Trophoblast cell (in vitro differentiated cells and primary cell): Measurements from ENCODE around the gene CSNK1A1L.

Experiments used
- DNase-seq, 2 donors: peaks; one replicate each; pipeline ENCODE4 v3.0.0-alpha.2; 2016
- H2AFZ ChIP-seq: 2 replicates; pipeline ENCODE4 v1.6.1; 2013; ENCODE audit warnings: low read length, moderate library complexity, mild to moderate bottlenecking; ENCODE audit not compliant: insufficient read depth, poor library complexity
- H2AK5ac ChIP-seq: 2 replicates; pipeline ENCODE4 v1.6.1; 2013; ENCODE audit warnings: mild to moderate bottlenecking, low read length
- H2BK120ac ChIP-seq: 2 replicates; pipeline ENCODE4 v1.6.1; 2013; ENCODE audit warnings: low read length, mild to moderate bottlenecking, moderate library complexity; ENCODE audit not compliant: insufficient read depth, poor library complexity
- H2BK12ac ChIP-seq: 2 replicates; pipeline ENCODE4 v1.6.1; 2013; ENCODE audit warnings: mild to moderate bottlenecking, low read length, moderate library complexity
- H2BK5ac ChIP-seq: 2 replicates; pipeline ENCODE4 v1.6.1; 2013; ENCODE audit warnings: low read length, low read depth, moderate library complexity, mild to moderate bottlenecking; ENCODE audit not compliant: poor library complexity
- H3K14ac ChIP-seq: 2 replicates; pipeline ENCODE4 v1.6.1; 2013; ENCODE audit warnings: mild to moderate bottlenecking, low read length
- H3K18ac ChIP-seq: 2 replicates; pipeline ENCODE4 v1.6.1; 2013; ENCODE audit warnings: mild to moderate bottlenecking, low read length
- H3K23ac ChIP-seq: 2 replicates; pipeline ENCODE4 v1.6.1; 2013; ENCODE audit warnings: low read length
- H3K27ac ChIP-seq: 2 replicates; pipeline ENCODE4 v1.5.1; 2013; ENCODE audit warnings: low read depth, mild to moderate bottlenecking, inconsistent platforms, low read length, moderate library complexity
- H3K27me3 ChIP-seq: 2 replicates; pipeline ENCODE4 v1.6.1; 2013; ENCODE audit warnings: inconsistent platforms, mild to moderate bottlenecking, low read length, moderate library complexity; ENCODE audit not compliant: insufficient read depth
- H3K36me3 ChIP-seq, 2 experiments: 1 replicate in 1 of 2; 2 replicates in 1 of 2; pipeline ENCODE4 v1.6.1; 2013; ENCODE audit warnings: low read length in 2 of 2, mild to moderate bottlenecking in 2 of 2, moderate library complexity in 1 of 2; ENCODE audit not compliant: insufficient read depth in 2 of 2, control insufficient read depth in 1 of 2
- H3K4ac ChIP-seq: 2 replicates; pipeline ENCODE4 v1.6.1; 2013; ENCODE audit warnings: low read depth, mild to moderate bottlenecking, low read length, moderate library complexity
- H3K4me1 ChIP-seq, 2 experiments: 1 replicate in 1 of 2; 2 replicates in 1 of 2; pipeline ENCODE4 v1.6.1; 2013; ENCODE audit warnings: low read length in 2 of 2, mild to moderate bottlenecking in 2 of 2, moderate library complexity in 1 of 2; ENCODE audit not compliant: insufficient read depth in 2 of 2, control insufficient read depth in 1 of 2
- H3K4me2 ChIP-seq: 2 replicates; pipeline ENCODE4 v1.6.1; 2013; ENCODE audit warnings: inconsistent platforms, mild to moderate bottlenecking, low read length, moderate library complexity
- H3K4me3 ChIP-seq: 2 replicates; pipeline ENCODE4 v1.5.1; 2013; ENCODE audit warnings: mild to moderate bottlenecking, low read depth, low read length, inconsistent platforms
- H3K79me1 ChIP-seq: one replicate; pipeline ENCODE4 v1.6.1; 2013; ENCODE audit warnings: low read length
- H3K79me2 ChIP-seq: 2 replicates; pipeline ENCODE4 v1.6.1; 2013; ENCODE audit warnings: low read length, mild to moderate bottlenecking; ENCODE audit not compliant: control insufficient read depth, insufficient read depth, poor library complexity
- H3K9ac ChIP-seq: 2 replicates; pipeline ENCODE4 v1.6.1; 2013; ENCODE audit warnings: mild to moderate bottlenecking, low read length
- H3K9me3 ChIP-seq: 2 replicates; pipeline ENCODE4 v1.6.1; 2013; ENCODE audit warnings: low read depth, mild to moderate bottlenecking, control low read depth, inconsistent platforms, low read length; ENCODE audit not compliant: insufficient read depth
- H4K12ac ChIP-seq: 2 replicates; pipeline ENCODE4 v1.6.1; 2013; ENCODE audit warnings: low read depth, mild to moderate bottlenecking, low read length, moderate library complexity
- H4K8ac ChIP-seq: 2 replicates; pipeline ENCODE4 v1.6.1; 2013; ENCODE audit warnings: low read depth, mild to moderate bottlenecking, low read length, moderate library complexity
- H4K91ac ChIP-seq: one replicate; pipeline ENCODE4 v1.6.1; 2013; ENCODE audit warnings: low read depth, mild to moderate bottlenecking, low read length, moderate library complexity
- WGBS: extraction: QIAGEN DNeasy Blood & Tissue Kit; methylation state at CpG from one replicate; pipeline ENCODE4 v1.1.7; 2013; ENCODE audit warnings: missing lambda C conversion rate; ENCODE audit not compliant: insufficient read length, insufficient coverage; ENCODE audit errors: extremely low coverage; 5-methylcytosine and 5-hydroxymethylcytosine counted together

The CSNK1A1L gene

GRCh38 chr13:37138926-37139325 lies 33.5 kb upstream of the CSNK1A1L start:
- no CpG with 5 or more reads among the region's 3 CpGs for WGBS
- Histone ChIP-seq H3K36me3 (no peaks in the 10 kb centered on the region), H2AK5ac (no peak overlapping the region), H4K12ac (no peak overlapping the region), H4K8ac (no peak overlapping the region), H2BK12ac (no peak overlapping the region), H3K4me2 (no peak overlapping the region), H2AFZ (no peak overlapping the region), H3K18ac (no peak overlapping the region), H3K14ac (no peak overlapping the region), H2BK5ac (no peak overlapping the region), H3K4me1 (no peaks in the 10 kb centered on the region), H3K27ac (no peak overlapping the region), H2BK120ac (no peak overlapping the region), H3K27me3 (no peaks in the 10 kb centered on the region), H3K79me2 (no peaks in the 10 kb centered on the region), H3K79me1 (no peaks in the 10 kb centered on the region), H3K4ac (no peak overlapping the region), H3K23ac (no peak overlapping the region), H4K91ac (no peak overlapping the region), H3K4me3 (no peak overlapping the region), H3K9me3 (no peaks in the 10 kb centered on the region), H3K9ac (no peak overlapping the region)
- no peak for DNase-seq

- H2AK5ac ChIP-seq, result no peak overlapping the region
- H3K4me1 ChIP-seq, result no peaks in the 10 kb centered on the region
- no peak overlapping the region for H4K8ac ChIP-seq
- H3K18ac ChIP-seq, result no peak overlapping the region
- H2BK12ac ChIP-seq, result no peak overlapping the region
- H3K23ac ChIP-seq, result no peak overlapping the region
- no peak overlapping the region for H3K27ac ChIP-seq
- H3K36me3 ChIP-seq, result no peaks in the 10 kb centered on the region
- H3K79me2 ChIP-seq, result no peaks in the 10 kb centered on the region
- H3K27me3 ChIP-seq, result no peaks in the 10 kb centered on the region
- H3K9ac ChIP-seq, result no peak overlapping the region
- H3K14ac ChIP-seq, result no peak overlapping the region
- no peak overlapping the region for H3K4me3 ChIP-seq
- H3K79me1 ChIP-seq, result no peaks in the 10 kb centered on the region
- H3K9me3 ChIP-seq, result no peaks in the 10 kb centered on the region
- H4K91ac ChIP-seq, result no peak overlapping the region
- H2BK5ac ChIP-seq, result no peak overlapping the region
- H4K12ac ChIP-seq, result no peak overlapping the region
- no peak overlapping the region for H3K4me2 ChIP-seq
- no CpG with 5 or more reads among the region's 1 CpG for whole genome bisulfite sequencing
- H2AFZ ChIP-seq, result no peak overlapping the region
- H3K4ac ChIP-seq, result no peak overlapping the region
- no peak overlapping the region for H2BK120ac ChIP-seq
- peak; percentile 68 to 73 for DNase-seq
Measured at GRCh38 chr13:37138169-37138568, 32.7 kb upstream of the CSNK1A1L start.

GRCh38 chr13:37136633-37137032 lies 31.2 kb upstream of the CSNK1A1L start:
- H3K27ac ChIP-seq, result no peak overlapping the region
- no peak overlapping the region for H3K14ac ChIP-seq
- no peak overlapping the region for H3K4me2 ChIP-seq
- no peak overlapping the region for H3K23ac ChIP-seq
- H4K12ac ChIP-seq, result no peak overlapping the region
- H3K27me3 ChIP-seq, result no peaks in the 10 kb centered on the region
- H4K8ac ChIP-seq, result no peak overlapping the region
- no peaks in the 10 kb centered on the region for H3K4me1 ChIP-seq
- H3K9ac ChIP-seq, result no peak overlapping the region
- no peak overlapping the region for H3K4ac ChIP-seq
- no peak for DNase-seq
- H2BK5ac ChIP-seq, result no peak overlapping the region
- H2BK120ac ChIP-seq, result no peak overlapping the region
- no peak overlapping the region for H2AK5ac ChIP-seq
- no peak overlapping the region for H2BK12ac ChIP-seq
- H4K91ac ChIP-seq, result no peak overlapping the region
- H3K9me3 ChIP-seq, result no peaks in the 10 kb centered on the region
- no peak overlapping the region for H2AFZ ChIP-seq
- H3K79me2 ChIP-seq, result no peaks in the 10 kb centered on the region
- no peaks in the 10 kb centered on the region for H3K79me1 ChIP-seq
- no peaks in the 10 kb centered on the region for H3K36me3 ChIP-seq
- no peak overlapping the region for H3K18ac ChIP-seq
- WGBS, result no CpG with 5 or more reads among the region's 2 CpGs
- no peak overlapping the region for H3K4me3 ChIP-seq

GRCh38 chr13:37136187-37136586 lies 30.7 kb upstream of the CSNK1A1L start:
- H3K4ac ChIP-seq, result no peak overlapping the region
- no peak overlapping the region for H4K8ac ChIP-seq
- no CpG with 5 or more reads among the region's 2 CpGs for WGBS
- no peaks in the 10 kb centered on the region for H3K36me3 ChIP-seq
- DNase-seq, result peak in 1 of 2 donors; percentile 52
- H3K14ac ChIP-seq, result no peak overlapping the region
- no peaks in the 10 kb centered on the region for H3K27me3 ChIP-seq
- no peak overlapping the region for H3K9ac ChIP-seq
- no peak overlapping the region for H4K12ac ChIP-seq
- H3K4me2 ChIP-seq, result no peak overlapping the region
- no peak overlapping the region for H2BK5ac ChIP-seq
- H3K79me2 ChIP-seq, result no peaks in the 10 kb centered on the region
- H3K4me3 ChIP-seq, result no peak overlapping the region
- no peak overlapping the region for H3K27ac ChIP-seq
- no peak overlapping the region for H4K91ac ChIP-seq
- no peak overlapping the region for H2AFZ ChIP-seq
- H2BK12ac ChIP-seq, result no peak overlapping the region
- H2AK5ac ChIP-seq, result no peak overlapping the region
- H3K4me1 ChIP-seq, result no peaks in the 10 kb centered on the region
- H3K18ac ChIP-seq, result no peak overlapping the region
- H3K23ac ChIP-seq, result no peak overlapping the region
- no peaks in the 10 kb centered on the region for H3K9me3 ChIP-seq
- no peak overlapping the region for H2BK120ac ChIP-seq
- H3K79me1 ChIP-seq, result no peaks in the 10 kb centered on the region
